HG03045 (cell line): Measurements from ENCODE around the gene ABI2.
"Not testable (repeated sequence)": the region's sequence is repeated elsewhere in the genome, so short reads cannot be mapped to it uniquely, and the experiment has no call there.

Source experiments
- ATAC-seq: cut with Tn5 transposase; IDR thresholded peaks from one replicate; pipeline ENCODE4 v1.9.1; 2021; ENCODE audit warnings: mild to moderate bottlenecking, moderate library complexity; ENCODE audit not compliant: unreplicated experiment

Gene ABI2

GRCh38 chr2:203327901-203328759, at the start of gene ABI2:
Gene ABI2, plus strand, starts transcription at chr2:203328394. Its CDS starts 121 bp downstream, at chr2:203328515.
- peak; percentile 69 for ATAC-seq

GRCh38 chr2:203279288-203279687, 48.9 kb upstream of the ABI2 start:
- no peak for ATAC-seq

GRCh38 chr2:203280428-203281064, 47.6 kb upstream of the ABI2 start:
- no peak for ATAC-seq

- no peak for ATAC-seq
Observed at GRCh38 chr2:203282101-203282500, 46.1 kb upstream of the ABI2 start.

- ATAC-seq, result no peak
Observed at GRCh38 chr2:203286532-203286931, 41.7 kb upstream of the ABI2 start.

GRCh38 chr2:203301667-203302066, 26.5 kb upstream of the ABI2 start:
- no peak for ATAC-seq

GRCh38 chr2:203302586-203302985, 25.6 kb upstream of the ABI2 start:
- ATAC-seq, result not testable (repeated sequence)

- no peak for ATAC-seq
Observed at GRCh38 chr2:203310688-203311436, 17.3 kb upstream of the ABI2 start.

- no peak for ATAC-seq
Observed at GRCh38 chr2:203326356-203326755, 1.8 kb upstream of the ABI2 start.

- no peak for ATAC-seq
Observed at GRCh38 chr2:203327582-203327900, 653 bp upstream of the ABI2 start.

GRCh38 chr2:203328760-203329540, 756 bp downstream of the ABI2 start:
- peak; percentile 68 for ATAC-seq

- ATAC-seq, result no peak
Observed at GRCh38 chr2:203330434-203330833, 2.2 kb downstream of the ABI2 start.

GRCh38 chr2:203338322-203338721, 10.1 kb downstream of the ABI2 start:
- no peak for ATAC-seq

- no peak for ATAC-seq
Observed at GRCh38 chr2:203340791-203341487, 12.7 kb downstream of the ABI2 start.

- ATAC-seq, result no peak
Observed at GRCh38 chr2:203341741-203342310, 13.6 kb downstream of the ABI2 start.

- not testable (repeated sequence) for ATAC-seq
Observed at GRCh38 chr2:203342374-203342773, 14.2 kb downstream of the ABI2 start.

GRCh38 chr2:203344667-203345066, 16.5 kb downstream of the ABI2 start:
- no peak for ATAC-seq

GRCh38 chr2:203346612-203347011, 18.4 kb downstream of the ABI2 start:
- no peak for ATAC-seq

- ATAC-seq, result no peak
Observed at GRCh38 chr2:203347375-203347774, 19.2 kb downstream of the ABI2 start.
